Measurements from ENCODE around the gene RPS19. TPM values are rescaled to one million over a fixed set of nuclear protein-coding genes. Genes with fewer than 3 reads are reported as not detected.

RPS19 gene
- total RNA-seq, 6 donors from 2014 or later = 677 to 2,013 (median 1,382) TPM

- H3K9me3 ChIP-seq = no peaks in the 10 kb centered on the region
- H3K4me1 ChIP-seq = peaks cover 0 to 31% (median 28%) of the 10 kb centered on the region in 4 donors
- H3K27me3 ChIP-seq = no peaks in the 10 kb centered on the region
- DNase-seq (peak in 1 of 2 donors; percentile 82), ATAC-seq (ENCODE audit: low FRiP score in 2 of 2) (no peak)
- no peak overlapping the region for H3K4me3 ChIP-seq
- no peak for TF ChIP-seq POLR2A (IDR thresholded peaks at IDR 0.05)
- TF ChIP-seq EP300 (IDR thresholded peaks at IDR 0.05) = no peak
- peaks cover 71 to 99% (median 94%) of the 10 kb centered on the region in 4 donors for H3K36me3 ChIP-seq
- 94 to 95% methylated on average over 12 to 17 of the region's 17 CpGs for WGBS, 2 donors
- H3K27ac ChIP-seq = peak overlapping the region in 1 of 4 donors; percentile 35
Measured at GRCh38 chr19:41902594-41902993, 42.5 kb downstream of the RPS19 start.

GRCh38 chr19:41903193-41903953 lies 43.3 kb downstream of the RPS19 start:
- H3K27me3 ChIP-seq = no peaks in the 10 kb centered on the region
- peak in 1 of 2 donors; percentile 31 for ATAC-seq (ENCODE audit: low FRiP score in 2 of 2)
- DNase-seq = peak in 1 of 2 donors; percentile 60
- H3K9me3 ChIP-seq = no peaks in the 10 kb centered on the region
- peaks cover 65 to 99% (median 89%) of the 10 kb centered on the region in 4 donors for H3K36me3 ChIP-seq
- WGBS, 2 donors = 73 to 74% methylated on average over 16 to 19 of the region's 19 CpGs
- TF ChIP-seq EP300 (IDR thresholded peaks at IDR 0.05) (no peak), POLR2AphosphoS5 (IDR thresholded peaks at IDR 0.05) (no peak), POLR2A (IDR thresholded peaks at IDR 0.05) (no peak), CTCF (IDR thresholded peaks at IDR 0.05) (no peak)
- peaks cover 0 to 31% (median 28%) of the 10 kb centered on the region in 4 donors for H3K4me1 ChIP-seq
- H3K27ac ChIP-seq = peak overlapping the region in 3 of 4 donors; percentile 35 to 85 (median 48)
- H3K4me3 ChIP-seq = no peak overlapping the region

DNA sequence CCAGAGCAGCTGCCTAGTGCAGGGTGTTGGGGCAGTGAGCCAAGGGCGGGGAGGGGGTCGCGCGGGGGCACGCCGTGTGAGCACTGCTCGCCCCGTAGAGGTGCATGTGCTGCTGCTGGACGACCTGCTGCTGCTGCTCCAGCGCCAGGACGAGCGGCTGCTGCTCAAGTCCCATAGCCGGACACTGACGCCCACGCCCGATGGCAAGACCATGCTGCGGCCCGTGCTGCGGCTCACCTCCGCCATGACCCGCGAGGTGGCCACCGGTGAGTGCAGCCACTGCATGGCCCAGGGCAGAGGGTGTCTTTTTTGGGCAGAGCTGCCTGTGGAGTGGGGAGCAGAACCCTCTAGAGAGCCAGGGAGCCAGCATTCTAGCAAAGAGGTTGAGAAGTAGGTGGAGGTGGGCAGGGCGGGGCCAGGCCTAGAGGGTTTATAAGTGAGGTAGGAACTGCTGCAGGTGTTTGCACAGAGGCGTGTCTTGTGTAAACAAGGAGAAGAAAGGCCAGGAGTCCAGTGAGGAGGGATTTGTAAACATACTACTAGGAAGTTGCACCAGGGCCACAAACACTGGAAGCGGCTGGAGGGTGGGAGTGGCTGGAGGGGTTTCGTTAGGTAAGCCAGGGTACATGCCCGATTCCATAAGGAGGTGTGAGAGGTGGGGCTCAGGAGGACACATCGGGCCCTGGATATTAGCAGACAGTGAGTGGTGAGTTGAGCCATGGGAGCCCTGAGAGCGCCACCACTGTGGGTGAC lies 44.2 kb downstream of the RPS19 start:
- TF ChIP-seq POLR2A (IDR thresholded peaks at IDR 0.05) (peak in 2 of 4 donors; percentile 21 to 69), EP300 (IDR thresholded peaks at IDR 0.05) (peak in 1 of 4 donors; percentile 17), POLR2AphosphoS5 (IDR thresholded peaks at IDR 0.05) (peak; percentile 15 to 50), CTCF (IDR thresholded peaks at IDR 0.05) (peak in 2 of 6 experiments; percentile 8 to 23)
- peak; percentile 86 to 94 for DNase-seq
- H3K4me1 ChIP-seq = peaks cover 0 to 31% (median 28%) of the 10 kb centered on the region in 4 donors
- ATAC-seq (ENCODE audit: low FRiP score in 2 of 2) = peak; percentile 66 to 91
- WGBS, 2 donors = 52 to 72% methylated on average over 6 to 25 of the region's 30 CpGs
- H3K27me3 ChIP-seq = no peaks in the 10 kb centered on the region
- H3K27ac ChIP-seq = peak overlapping the region in 3 of 4 donors; percentile 48 to 85 (median 50)
- H3K36me3 ChIP-seq = peaks cover 65 to 90% (median 80%) of the 10 kb centered on the region in 4 donors
- H3K4me3 ChIP-seq = peak overlapping the region in 2 of 4 donors; percentile 13 to 34
- H3K9me3 ChIP-seq = no peaks in the 10 kb centered on the region

DNA sequence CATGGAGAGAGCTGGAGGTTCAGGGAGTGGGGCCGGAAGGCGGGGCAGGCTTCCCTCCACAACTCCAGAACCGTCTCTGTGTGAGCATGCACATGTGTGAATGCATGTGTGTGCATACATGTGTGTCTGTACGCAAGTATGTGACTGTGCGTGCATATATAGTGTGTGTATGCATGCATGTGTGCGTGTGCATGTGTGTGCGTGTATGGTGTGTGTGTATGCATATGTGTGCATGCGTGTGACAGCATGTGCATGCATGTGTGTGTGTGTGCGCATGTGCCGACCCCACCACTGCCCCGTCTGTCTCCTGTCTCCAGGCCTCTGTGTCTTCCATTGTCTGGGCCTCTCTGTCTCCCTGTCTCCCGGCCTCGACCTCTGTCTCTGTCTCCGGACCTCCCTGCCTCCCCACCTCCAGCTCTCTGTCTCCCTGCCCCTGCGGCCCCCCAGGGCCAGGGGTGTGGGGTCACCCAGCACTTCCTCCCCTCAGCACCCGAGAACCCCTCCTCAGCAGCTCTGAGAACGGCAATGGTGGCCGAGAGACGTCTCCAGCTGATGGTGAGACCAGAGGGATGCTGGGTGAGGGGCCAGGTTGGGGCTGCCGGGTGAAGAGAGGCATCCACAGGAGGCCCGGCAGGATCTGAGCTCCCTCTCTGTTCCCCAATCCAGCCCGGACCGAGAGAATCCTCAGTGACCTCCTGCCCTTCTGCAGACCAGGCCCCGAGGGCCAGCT lies 45.4 kb downstream of the RPS19 start:
- Histone ChIP-seq H3K4me1 (peaks cover 0 to 31% (median 28%) of the 10 kb centered on the region in 4 donors), H3K27ac (peak overlapping the region in 2 of 4 donors; percentile 50 to 72), H3K36me3 (peaks cover 57 to 79% (median 70%) of the 10 kb centered on the region in 4 donors), H3K4me3 (peak overlapping the region in 2 of 4 donors; percentile 13 to 34), H3K27me3 (no peaks in the 10 kb centered on the region), H3K9me3 (no peaks in the 10 kb centered on the region)
- 88% methylated on average over 22 to 24 of the region's 24 CpGs for WGBS, 2 donors
- TF ChIP-seq POLR2A (IDR thresholded peaks at IDR 0.05) = no peak
- TF ChIP-seq CTCF (IDR thresholded peaks at IDR 0.05) = no peak
- TF ChIP-seq EP300 (IDR thresholded peaks at IDR 0.05) = no peak
- no peak for TF ChIP-seq POLR2AphosphoS5 (IDR thresholded peaks at IDR 0.05)
- DNase-seq (no peak), ATAC-seq (ENCODE audit: low FRiP score in 2 of 2) (no peak)

Measured in upper lobe of left lung (tissue), 6 donors.